Hematopoietic multipotent progenitor cell treated with erythropoietin and hydrocortisone succinate and interleukin-3 and kit ligand, for 17 days (in vitro differentiated cells): ENCODE measurements around the gene FMN2.
"Not testable (repeated sequence)": the region's sequence is repeated elsewhere in the genome, so short reads cannot be mapped to it uniquely, and the experiment has no call there.

Experiments
- DNase-seq: peaks from one replicate; pipeline ENCODE4 v3.0.0-alpha.2; 2015; ENCODE audit warnings: low spot score

Gene FMN2

GRCh38 chr1:240314845-240315801 lies 223.4 kb downstream of the FMN2 start:
- no peak for DNase-seq

- no peak for DNase-seq
Observed at GRCh38 chr1:240319998-240320397, 228.3 kb downstream of the FMN2 start.

- no peak for DNase-seq
Observed at GRCh38 chr1:240320659-240321058, 229.0 kb downstream of the FMN2 start.

- DNase-seq, result no peak
Observed at GRCh38 chr1:240322943-240323342, 231.3 kb downstream of the FMN2 start.

GRCh38 chr1:240328382-240328781 lies 236.7 kb downstream of the FMN2 start:
- not testable (repeated sequence) for DNase-seq

GRCh38 chr1:240329443-240329842 lies 237.8 kb downstream of the FMN2 start:
- no peak for DNase-seq

GRCh38 chr1:240332672-240333071 lies 241.0 kb downstream of the FMN2 start:
- DNase-seq, result no peak

GRCh38 chr1:240337781-240338180 lies 246.1 kb downstream of the FMN2 start:
- no peak for DNase-seq

GRCh38 chr1:240338837-240339236 lies 247.2 kb downstream of the FMN2 start:
- DNase-seq, result no peak

GRCh38 chr1:240341365-240342250 lies 249.9 kb downstream of the FMN2 start:
- no peak for DNase-seq

GRCh38 chr1:240342251-240342625 lies 250.6 kb downstream of the FMN2 start:
- DNase-seq, result no peak

- no peak for DNase-seq
Observed at GRCh38 chr1:240343045-240343444, 251.4 kb downstream of the FMN2 start.

- DNase-seq, result no peak
Observed at GRCh38 chr1:240343966-240344365, 252.3 kb downstream of the FMN2 start.

GRCh38 chr1:240344918-240345317 lies 253.2 kb downstream of the FMN2 start:
- no peak for DNase-seq

- DNase-seq, result no peak
Observed at GRCh38 chr1:240349695-240350094, 258.0 kb downstream of the FMN2 start.

- no peak for DNase-seq
Observed at GRCh38 chr1:240350910-240351331, 259.2 kb downstream of the FMN2 start.

- DNase-seq, result no peak
Observed at GRCh38 chr1:240351690-240352089, 260.0 kb downstream of the FMN2 start.

GRCh38 chr1:240352769-240353168 lies 261.1 kb downstream of the FMN2 start:
- no peak for DNase-seq

- DNase-seq, result no peak
Observed at GRCh38 chr1:240356568-240356967, 264.9 kb downstream of the FMN2 start.

- DNase-seq, result no peak
Observed at GRCh38 chr1:240362046-240362445, 270.4 kb downstream of the FMN2 start.

GRCh38 chr1:240362826-240363225 lies 271.1 kb downstream of the FMN2 start:
- no peak for DNase-seq

- no peak for DNase-seq
Observed at GRCh38 chr1:240363315-240363714, 271.6 kb downstream of the FMN2 start.

GRCh38 chr1:240363914-240364313 lies 272.2 kb downstream of the FMN2 start:
- no peak for DNase-seq
